ENCODE measurements around the gene MRPL21.

DNA sequence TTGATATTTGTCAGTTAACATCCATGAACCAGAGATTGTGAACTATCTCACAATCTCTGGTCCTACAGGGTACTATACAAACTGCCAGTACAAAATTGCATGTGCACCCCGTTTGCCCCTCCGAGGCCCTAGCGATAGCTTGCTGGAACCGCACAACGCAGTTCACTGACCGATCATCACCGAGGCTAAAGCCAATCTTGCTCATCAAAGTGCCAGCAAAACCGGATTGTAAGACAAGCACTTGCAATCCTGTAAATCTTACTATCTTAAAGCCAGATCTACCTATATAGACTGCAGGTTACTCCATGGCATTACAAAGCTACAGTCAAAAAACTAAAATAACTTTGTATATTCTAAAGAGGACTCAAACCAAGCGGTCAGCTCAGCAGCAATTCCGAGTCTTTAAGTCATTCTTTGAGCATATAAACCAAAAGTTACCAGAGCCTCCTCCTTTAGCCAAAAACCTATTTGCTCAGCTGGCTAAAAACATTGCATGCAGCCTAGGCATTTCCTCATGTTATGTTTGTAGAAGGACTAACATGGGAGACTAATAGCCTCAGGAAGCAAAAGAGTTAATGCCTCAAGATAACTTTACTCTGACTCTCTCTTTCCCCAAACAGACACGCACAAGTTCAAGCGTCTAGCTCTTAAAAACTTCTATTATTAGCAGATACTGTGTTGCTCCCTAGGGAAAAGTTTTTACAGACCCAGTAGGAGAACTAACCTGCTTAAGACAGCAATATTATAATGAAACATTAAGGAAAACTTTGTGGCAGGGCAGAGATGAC, 31.2 kb downstream of the MRPL21 start:
- TF ChIP-seq CTCF (IDR thresholded peaks at IDR 0.05) (no peak), POLR2AphosphoS5 (IDR thresholded peaks at IDR 0.05) (peak; percentile 46), POLR2A (IDR thresholded peaks at IDR 0.05) (no peak)

All from prostate gland (tissue), 2 donors.